Measurements from ENCODE around the gene GALNTL6. TPM values are rescaled to one million over a fixed set of nuclear protein-coding genes. Genes with fewer than 3 reads are reported as not detected.

Gene GALNTL6
- polyA plus RNA-seq, 6 donors from 2014 or later = 0.09 to 1.5 (median 0.52) TPM

DNA sequence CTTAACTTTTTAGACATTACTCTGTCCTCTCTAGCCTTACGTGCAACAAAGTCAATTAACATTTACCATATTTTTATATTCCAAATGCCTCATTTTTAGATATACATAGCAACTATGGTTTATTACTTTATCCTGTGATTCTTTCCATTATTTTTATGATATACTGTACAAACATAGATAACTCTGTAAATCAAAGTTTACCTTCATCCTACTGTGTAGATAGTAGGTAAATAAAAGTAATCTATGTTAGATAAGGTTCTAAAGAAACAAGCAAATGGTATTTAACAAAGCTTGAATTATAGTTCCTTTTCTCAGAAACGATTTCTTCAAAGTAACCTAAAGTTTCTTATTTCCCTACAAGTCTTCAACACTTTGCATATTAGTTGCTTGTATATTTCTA lies 350.0 kb downstream of the GALNTL6 start:
- Mint-ChIP-seq H3K27me3 (no peaks in the 10 kb centered on the region), H3K4me3 (no peak overlapping the region), H3K27ac (no peak overlapping the region), H3K4me1 (no peaks in the 10 kb centered on the region), H3K36me3 (no peaks in the 10 kb centered on the region), H3K9me3 (peaks cover 0 to 6% (median 0%) of the 10 kb centered on the region in 7 donors)
- no peak for DNase-seq
- ATAC-seq (ENCODE audit: low read depth in 2 of 2) = no peak

DNA sequence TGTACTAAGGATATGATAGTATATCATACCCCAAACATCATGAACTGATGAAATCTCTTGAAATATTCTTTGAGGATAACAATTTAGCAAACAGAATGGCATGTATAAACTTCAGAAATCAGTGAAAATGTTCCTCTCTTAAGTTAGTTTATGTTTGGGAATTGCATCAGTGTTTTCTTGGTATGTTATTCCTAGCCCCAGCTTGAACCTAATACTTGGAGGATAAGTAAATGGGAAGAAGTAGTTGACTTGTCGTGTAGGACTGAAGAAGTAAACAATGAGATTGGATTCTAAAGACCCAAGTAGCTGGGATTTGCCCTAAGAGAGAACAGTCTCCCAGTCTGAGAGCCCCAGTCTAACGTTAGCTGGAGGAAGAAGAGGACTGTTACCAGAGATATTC lies 355.7 kb downstream of the GALNTL6 start:
- no peak for ATAC-seq (ENCODE audit: low read depth in 2 of 2)

DNA sequence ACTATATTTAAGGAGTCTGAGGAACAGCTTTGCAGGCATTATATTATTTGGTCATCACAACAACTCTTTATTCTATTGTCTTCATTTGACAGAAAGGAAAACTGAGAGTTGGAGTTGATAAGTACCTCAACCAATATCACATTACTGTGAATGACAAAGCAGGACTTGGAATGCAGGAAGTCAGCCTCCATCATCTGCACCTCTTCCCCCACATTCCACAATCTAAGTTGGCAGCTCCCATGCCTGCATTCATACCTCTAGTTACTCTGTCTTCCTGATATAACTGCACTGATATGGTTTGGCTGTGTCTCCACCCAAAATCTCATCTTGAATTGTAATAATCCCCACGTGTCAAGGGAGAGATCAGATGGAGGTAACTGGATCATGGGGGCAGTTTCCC lies 356.7 kb downstream of the GALNTL6 start:
- ATAC-seq (ENCODE audit: low read depth in 2 of 2) (no peak), DNase-seq (no peak)
- H3K4me3 Mint-ChIP-seq = no peak overlapping the region
- H3K27me3 Mint-ChIP-seq = no peaks in the 10 kb centered on the region
- H3K9me3 Mint-ChIP-seq = peaks cover 0 to 5% (median 2%) of the 10 kb centered on the region in 7 donors
- H3K27ac Mint-ChIP-seq = no peak overlapping the region
- no peaks in the 10 kb centered on the region for H3K4me1 Mint-ChIP-seq
- no peaks in the 10 kb centered on the region for H3K36me3 Mint-ChIP-seq

More for the DNA sequence above, 355.7 kb downstream of the GALNTL6 start:
- Mint-ChIP-seq H3K4me1 (no peaks in the 10 kb centered on the region), H3K9me3 (peaks cover 0 to 5% (median 2%) of the 10 kb centered on the region in 7 donors), H3K27ac (no peak overlapping the region), H3K36me3 (no peaks in the 10 kb centered on the region), H3K4me3 (no peak overlapping the region), H3K27me3 (no peaks in the 10 kb centered on the region)
- DNase-seq = no peak

DNA sequence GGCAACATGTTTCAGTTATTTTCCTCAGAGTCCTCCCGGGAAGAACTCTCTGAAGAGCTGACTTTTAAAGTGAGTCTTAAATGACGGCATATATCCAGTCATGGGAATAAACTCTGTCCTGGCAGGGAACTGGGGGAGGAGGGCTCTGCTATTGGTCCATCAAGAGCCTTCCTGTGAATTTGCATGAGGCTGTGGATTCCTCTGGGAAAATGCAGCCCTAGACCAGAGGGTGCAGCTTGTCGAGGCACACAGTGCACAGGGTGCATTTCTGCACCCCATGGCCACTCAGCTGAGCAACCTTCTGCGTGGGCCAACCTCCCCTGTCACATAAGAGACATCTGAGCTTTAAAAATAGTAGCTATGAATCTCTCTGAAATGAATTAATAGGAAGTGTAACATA lies 360.0 kb downstream of the GALNTL6 start:
- H3K36me3 Mint-ChIP-seq = no peaks in the 10 kb centered on the region
- ATAC-seq (ENCODE audit: low read depth in 2 of 2) (no peak), DNase-seq (no peak)
- no peaks in the 10 kb centered on the region for H3K27me3 Mint-ChIP-seq
- H3K9me3 Mint-ChIP-seq = peaks cover 0 to 5% (median 2%) of the 10 kb centered on the region in 7 donors
- no peak overlapping the region for H3K27ac Mint-ChIP-seq
- H3K4me3 Mint-ChIP-seq = no peak overlapping the region
- no peaks in the 10 kb centered on the region for H3K4me1 Mint-ChIP-seq

DNA sequence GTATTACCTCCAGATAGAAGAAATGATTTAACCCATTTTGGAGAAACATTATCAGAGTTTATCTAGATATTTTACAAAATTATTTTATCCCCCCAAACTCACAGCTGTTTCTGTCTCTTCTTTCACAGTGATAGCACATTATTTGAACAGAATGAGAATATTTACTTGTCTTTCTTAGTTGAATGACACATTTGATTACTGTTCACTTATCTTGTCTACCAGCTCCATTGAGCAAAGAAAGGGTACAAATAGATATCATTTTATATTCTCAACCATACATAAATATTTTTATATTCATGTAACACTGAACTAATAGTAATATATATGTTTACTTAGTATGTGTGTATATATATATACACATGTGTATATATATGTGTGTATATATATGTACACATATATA lies 364.2 kb downstream of the GALNTL6 start:
- Mint-ChIP-seq H3K27ac (no peak overlapping the region), H3K4me3 (no peak overlapping the region), H3K27me3 (no peaks in the 10 kb centered on the region), H3K9me3 (peaks cover 0 to 12% (median 0%) of the 10 kb centered on the region in 7 donors), H3K36me3 (no peaks in the 10 kb centered on the region), H3K4me1 (no peaks in the 10 kb centered on the region)
- no peak for DNase-seq
- ATAC-seq (ENCODE audit: low read depth in 2 of 2) = no peak

DNA sequence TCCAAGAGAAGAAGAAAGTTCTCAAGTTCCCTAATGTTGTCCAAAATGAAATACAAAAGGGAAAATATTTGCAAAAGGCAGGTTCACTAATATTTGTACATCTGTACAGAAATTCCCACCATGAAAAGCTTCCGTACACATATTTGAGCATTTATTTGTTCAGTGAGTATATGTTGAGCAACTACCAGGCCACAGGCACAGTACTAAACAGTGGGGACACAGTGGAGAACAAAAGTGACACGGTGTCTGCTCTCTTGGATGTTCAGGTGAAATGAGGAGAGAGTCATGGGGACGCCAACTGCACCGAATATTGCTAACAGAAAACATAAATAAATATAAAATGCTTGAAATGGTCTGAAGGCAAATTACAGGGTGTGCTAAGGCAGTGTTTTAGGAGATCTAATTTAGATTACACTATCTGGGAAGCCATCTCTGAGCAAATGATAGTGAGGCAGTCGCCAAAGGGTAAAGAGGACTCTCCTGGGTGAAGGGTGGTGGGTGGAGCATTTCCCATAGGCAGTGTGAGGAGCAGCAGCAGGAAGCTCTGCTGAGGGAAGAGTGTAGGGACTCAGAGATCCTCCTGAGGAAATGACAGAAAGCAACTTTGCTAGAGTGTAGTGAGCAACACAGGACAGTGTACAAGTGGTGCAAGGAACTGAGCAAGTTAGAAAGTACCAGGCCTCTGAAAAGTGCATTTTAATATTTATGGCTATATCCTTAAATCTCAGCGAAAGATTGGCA lies 375.2 kb downstream of the GALNTL6 start:
- Mint-ChIP-seq H3K36me3 (no peaks in the 10 kb centered on the region), H3K4me3 (no peak overlapping the region), H3K4me1 (no peaks in the 10 kb centered on the region), H3K27me3 (no peaks in the 10 kb centered on the region), H3K9me3 (no peaks in the 10 kb centered on the region), H3K27ac (no peak overlapping the region)
- no peak for ATAC-seq (ENCODE audit: low read depth in 2 of 2)
- no peak for DNase-seq

DNA sequence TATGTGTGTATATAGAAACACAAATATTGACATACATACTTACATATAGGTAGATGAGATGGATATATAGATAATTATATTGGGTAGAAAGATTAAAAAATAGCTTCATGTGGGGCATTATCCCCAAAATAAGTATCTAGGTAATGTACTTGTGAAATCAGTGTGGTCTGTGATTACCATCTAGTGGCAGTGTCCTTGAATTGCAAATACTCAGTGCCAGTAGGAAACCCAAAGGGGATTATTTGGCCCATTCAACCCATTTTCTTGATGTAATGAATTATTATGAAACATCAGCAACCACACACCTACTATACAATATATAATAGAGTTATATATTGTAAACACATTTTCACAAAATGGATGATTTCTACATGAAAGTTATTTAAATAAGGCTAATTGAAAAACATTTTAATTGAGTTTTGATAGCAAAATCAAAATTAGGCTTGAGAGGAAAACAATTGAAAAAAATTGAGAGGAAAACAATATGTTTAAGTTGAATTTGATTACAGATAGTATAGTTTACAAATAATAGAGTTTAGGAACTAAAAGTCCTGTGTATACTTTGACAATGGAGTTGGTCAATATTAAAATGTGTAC lies 389.4 kb downstream of the GALNTL6 start:
- Mint-ChIP-seq H3K27ac (no peak overlapping the region), H3K27me3 (no peaks in the 10 kb centered on the region), H3K9me3 (peaks cover 0 to 3% (median 0%) of the 10 kb centered on the region in 7 donors), H3K4me1 (peaks cover 0 to 4% (median 2%) of the 10 kb centered on the region in 3 donors), H3K4me3 (no peak overlapping the region), H3K36me3 (no peaks in the 10 kb centered on the region)
- no peak for ATAC-seq (ENCODE audit: low read depth in 2 of 2)
- peak; percentile 5 for DNase-seq

DNA sequence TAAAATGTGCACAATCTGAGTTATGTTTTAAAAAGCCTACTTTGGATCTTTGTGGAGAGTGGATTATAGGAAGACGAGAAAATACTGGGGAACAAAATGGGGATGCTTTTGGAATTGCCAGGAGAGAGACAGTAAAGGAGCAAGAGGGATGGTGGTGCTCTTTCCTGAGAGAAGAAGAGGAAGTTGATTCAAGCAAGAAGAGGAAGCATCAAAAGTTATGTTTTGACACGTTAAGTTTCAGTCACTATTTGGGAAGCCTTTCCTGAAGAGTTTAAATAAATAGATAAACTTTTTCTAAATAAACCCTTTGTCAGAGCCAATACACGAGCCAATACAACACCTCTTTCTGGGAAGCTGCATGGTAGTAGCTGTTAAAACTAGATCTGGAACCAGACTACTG lies 394.1 kb downstream of the GALNTL6 start:
- peaks cover 0 to 3% (median 0%) of the 10 kb centered on the region in 7 donors for H3K9me3 Mint-ChIP-seq
- no peaks in the 10 kb centered on the region for H3K36me3 Mint-ChIP-seq
- no peak overlapping the region for H3K4me3 Mint-ChIP-seq
- DNase-seq (no peak), ATAC-seq (ENCODE audit: low read depth in 2 of 2) (no peak)
- H3K4me1 Mint-ChIP-seq = peaks cover 0 to 4% (median 2%) of the 10 kb centered on the region in 3 donors
- H3K27ac Mint-ChIP-seq = peak overlapping the region in 1 of 6 donors; percentile 46
- no peaks in the 10 kb centered on the region for H3K27me3 Mint-ChIP-seq

DNA sequence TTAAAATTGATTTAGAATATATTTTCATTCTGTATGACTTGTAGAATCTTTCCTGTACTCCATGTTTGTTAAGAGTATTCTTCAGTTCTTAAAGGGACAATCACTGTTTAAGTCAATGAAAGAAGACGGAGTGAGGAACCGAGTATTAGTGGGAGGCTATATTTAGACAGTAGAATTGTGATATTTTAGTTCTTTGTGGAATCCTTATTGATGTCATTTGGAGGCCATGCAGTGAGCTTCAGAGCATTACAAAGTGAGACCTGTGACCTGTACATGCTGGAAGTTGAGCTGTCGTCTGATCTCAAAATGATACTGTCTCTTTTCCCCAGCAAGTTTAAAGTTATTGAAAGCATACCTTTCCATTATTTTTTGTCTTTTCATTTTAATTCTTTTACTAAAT lies 394.7 kb downstream of the GALNTL6 start:
- Mint-ChIP-seq H3K27ac (no peak overlapping the region), H3K4me3 (no peak overlapping the region), H3K27me3 (no peaks in the 10 kb centered on the region), H3K4me1 (peaks cover 0 to 4% (median 2%) of the 10 kb centered on the region in 3 donors), H3K9me3 (peaks cover 0 to 3% (median 0%) of the 10 kb centered on the region in 7 donors), H3K36me3 (no peaks in the 10 kb centered on the region)
- ATAC-seq (ENCODE audit: low read depth in 2 of 2) (no peak), DNase-seq (no peak)

DNA sequence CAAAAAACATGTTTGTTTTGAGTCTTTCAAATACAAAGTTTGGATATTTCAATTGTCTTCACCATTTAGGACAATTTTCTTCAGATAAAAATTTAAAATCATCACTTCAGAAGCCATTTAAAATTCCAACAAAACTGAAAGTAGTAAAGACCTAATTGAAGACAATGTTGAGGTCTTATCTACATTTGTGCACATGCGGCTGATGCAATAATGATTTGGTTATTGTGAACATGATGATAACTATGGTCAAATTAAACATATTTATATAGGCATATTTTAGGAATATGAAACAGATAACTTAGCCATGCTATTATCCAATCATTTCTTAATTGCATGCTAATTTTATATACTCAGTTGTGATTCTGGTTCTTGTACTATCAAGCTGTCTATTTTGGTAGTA lies 407.5 kb downstream of the GALNTL6 start:
- Mint-ChIP-seq H3K4me1 (no peaks in the 10 kb centered on the region), H3K9me3 (no peaks in the 10 kb centered on the region)

DNA sequence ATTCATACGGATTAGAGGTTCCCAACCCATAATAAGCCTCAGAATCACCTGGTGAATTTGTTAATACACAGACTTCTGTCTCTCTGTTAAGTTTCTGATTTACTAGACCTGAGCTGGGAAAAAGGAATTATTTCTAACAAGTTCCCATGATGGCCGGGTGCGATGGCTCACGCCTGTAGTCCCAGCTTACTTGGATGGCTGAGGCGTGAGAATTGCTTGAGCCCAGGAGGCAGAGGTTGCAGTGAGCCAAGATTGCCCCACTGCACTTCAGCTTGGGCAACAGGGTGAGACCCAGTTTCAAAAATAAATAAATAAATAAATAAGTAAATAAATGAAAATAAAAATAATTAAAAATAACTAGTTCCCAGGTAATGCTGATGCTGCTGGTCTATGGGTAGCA lies 412.3 kb downstream of the GALNTL6 start:
- H3K9me3 Mint-ChIP-seq = peaks cover 0 to 2% (median 0%) of the 10 kb centered on the region in 7 donors
- H3K4me3 Mint-ChIP-seq = no peak overlapping the region
- no peak overlapping the region for H3K27ac Mint-ChIP-seq
- DNase-seq (no peak), ATAC-seq (ENCODE audit: low read depth in 2 of 2) (no peak)
- no peaks in the 10 kb centered on the region for H3K27me3 Mint-ChIP-seq
- no peaks in the 10 kb centered on the region for H3K4me1 Mint-ChIP-seq
- no peaks in the 10 kb centered on the region for H3K36me3 Mint-ChIP-seq

More for the DNA sequence above, 407.5 kb downstream of the GALNTL6 start:
- Mint-ChIP-seq H3K36me3 (no peaks in the 10 kb centered on the region), H3K27me3 (no peaks in the 10 kb centered on the region), H3K27ac (no peak overlapping the region), H3K4me3 (no peak overlapping the region)
- no peak for DNase-seq
- no peak for ATAC-seq (ENCODE audit: low read depth in 2 of 2)

DNA sequence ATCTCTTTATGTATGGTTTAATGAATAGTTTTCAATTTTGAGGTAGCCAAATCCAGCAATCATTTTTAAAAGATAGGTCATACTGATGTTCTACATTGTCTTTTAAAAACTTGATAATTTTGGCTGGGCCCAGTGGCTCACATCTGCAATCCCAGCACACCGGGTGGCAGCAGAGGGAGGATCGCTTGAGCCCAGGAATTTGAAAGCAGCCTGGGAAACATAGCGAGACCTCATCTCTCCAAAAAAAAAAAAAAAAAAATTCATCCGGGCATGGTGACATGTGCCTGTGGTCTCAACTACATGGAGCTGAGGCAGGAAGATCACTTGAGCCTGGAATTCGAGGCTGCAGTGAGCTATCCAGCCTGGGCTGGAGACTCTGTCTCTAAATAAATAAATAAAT lies 419.8 kb downstream of the GALNTL6 start:
- H3K9me3 Mint-ChIP-seq = peaks cover 0 to 2% (median 0%) of the 10 kb centered on the region in 7 donors
- no peaks in the 10 kb centered on the region for H3K4me1 Mint-ChIP-seq
- DNase-seq (no peak), ATAC-seq (ENCODE audit: low read depth in 2 of 2) (no peak)
- no peak overlapping the region for H3K27ac Mint-ChIP-seq
- H3K27me3 Mint-ChIP-seq = no peaks in the 10 kb centered on the region
- H3K36me3 Mint-ChIP-seq = no peaks in the 10 kb centered on the region
- H3K4me3 Mint-ChIP-seq = no peak overlapping the region

DNA sequence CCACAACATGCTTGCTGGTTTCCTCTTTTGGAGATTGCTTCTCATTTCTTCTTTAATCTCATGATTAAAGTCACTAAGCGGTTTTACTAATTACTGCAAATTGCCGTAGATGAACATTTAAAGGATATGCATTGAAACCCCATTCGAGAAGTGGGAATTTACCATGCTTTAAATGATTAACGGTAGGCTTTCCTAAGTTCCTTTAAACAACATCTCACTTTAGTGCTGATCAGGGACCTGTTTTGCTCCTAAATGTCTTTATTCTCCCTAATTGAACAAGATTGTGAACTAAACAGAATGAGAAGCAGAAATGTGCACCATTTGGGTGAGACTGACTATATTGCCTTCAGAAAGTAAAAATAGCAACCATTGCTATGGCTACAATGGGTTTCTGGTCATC lies 430.3 kb downstream of the GALNTL6 start:
- Mint-ChIP-seq H3K27ac (no peak overlapping the region), H3K4me1 (no peaks in the 10 kb centered on the region), H3K4me3 (no peak overlapping the region), H3K27me3 (no peaks in the 10 kb centered on the region), H3K36me3 (no peaks in the 10 kb centered on the region), H3K9me3 (peaks cover 0 to 2% (median 0%) of the 10 kb centered on the region in 7 donors)
- no peak for DNase-seq
- ATAC-seq (ENCODE audit: low read depth in 2 of 2) = no peak

DNA sequence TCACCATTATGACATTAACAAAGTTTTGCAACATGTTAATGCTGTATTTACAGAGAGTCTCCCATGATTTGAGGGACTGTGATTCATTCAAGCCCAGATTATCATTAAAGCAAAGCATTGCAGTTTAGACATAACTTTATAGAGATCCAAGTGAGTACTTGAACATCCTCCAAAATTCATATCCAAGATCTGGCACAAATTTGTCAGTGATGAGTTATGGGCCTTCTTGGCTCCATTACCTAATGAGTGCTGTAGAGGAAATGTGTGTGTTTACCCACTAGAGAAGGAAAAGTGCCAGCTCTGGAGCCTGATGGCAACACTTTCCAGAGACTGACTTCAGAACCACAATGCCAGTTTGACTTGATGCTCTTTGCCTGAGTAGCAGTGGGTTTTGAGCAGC lies 432.3 kb downstream of the GALNTL6 start:
- no peak for ATAC-seq (ENCODE audit: low read depth in 2 of 2)
- Mint-ChIP-seq H3K4me3 (no peak overlapping the region), H3K27ac (no peak overlapping the region), H3K4me1 (no peaks in the 10 kb centered on the region), H3K27me3 (no peaks in the 10 kb centered on the region), H3K36me3 (no peaks in the 10 kb centered on the region), H3K9me3 (peaks cover 0 to 4% (median 0%) of the 10 kb centered on the region in 7 donors)
- no peak for DNase-seq

Data from naive B cell (primary cell).